ENCODE data around the gene AAGAB.
"Not testable (repeated sequence)": the region's sequence is repeated elsewhere in the genome, so short reads cannot be mapped to it uniquely, and the experiment has no call there.

AAGAB gene

DNA sequence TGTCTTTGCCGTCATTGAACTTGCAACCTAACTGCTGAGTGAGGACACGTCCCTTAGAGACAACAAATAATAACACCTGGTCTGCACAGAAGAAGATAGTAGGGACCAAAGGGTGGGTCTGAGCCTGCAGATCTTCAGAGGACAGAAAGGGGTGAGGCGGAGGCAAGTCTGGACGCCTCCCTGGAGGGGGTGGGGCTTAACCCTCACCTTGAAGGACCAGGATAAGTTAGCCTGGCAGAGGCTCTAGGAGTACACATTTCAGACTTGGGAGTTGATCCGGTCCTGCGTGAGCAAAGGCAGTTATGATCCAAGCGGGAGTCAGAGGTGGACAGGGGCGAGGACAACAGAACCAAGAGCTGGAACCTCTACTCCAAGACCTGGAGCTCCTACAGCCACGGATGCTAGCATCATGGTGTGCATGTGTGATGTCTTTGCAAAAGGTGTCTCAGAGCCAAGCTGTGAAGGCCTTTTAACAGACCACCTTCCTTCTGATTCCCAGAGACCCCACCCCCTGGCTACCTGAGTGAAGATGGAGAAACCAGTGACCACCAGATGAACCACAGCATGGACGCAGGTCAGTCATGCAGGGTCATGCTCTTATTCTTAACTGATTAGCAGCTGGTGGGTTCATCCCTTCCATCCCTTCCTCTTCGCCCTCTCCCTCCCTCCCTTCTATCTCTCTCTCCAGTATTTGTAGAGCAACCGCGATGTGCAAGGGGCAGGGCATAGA, 88.0 kb downstream of the AAGAB start:
- no peak for DNase-seq (ENCODE audit: low read depth in 1 of 2, low spot score in 1 of 2)
- no peak for TF ChIP-seq JUND (IDR thresholded peaks at IDR 0.05; ENCODE audit: low read depth)
- in situ Hi-C loops (cut with HindIII; ENCODE audit: low pct_unique_long_range_greater_than_20kb, low sequenced_read_pairs): no loop called here

DNA sequence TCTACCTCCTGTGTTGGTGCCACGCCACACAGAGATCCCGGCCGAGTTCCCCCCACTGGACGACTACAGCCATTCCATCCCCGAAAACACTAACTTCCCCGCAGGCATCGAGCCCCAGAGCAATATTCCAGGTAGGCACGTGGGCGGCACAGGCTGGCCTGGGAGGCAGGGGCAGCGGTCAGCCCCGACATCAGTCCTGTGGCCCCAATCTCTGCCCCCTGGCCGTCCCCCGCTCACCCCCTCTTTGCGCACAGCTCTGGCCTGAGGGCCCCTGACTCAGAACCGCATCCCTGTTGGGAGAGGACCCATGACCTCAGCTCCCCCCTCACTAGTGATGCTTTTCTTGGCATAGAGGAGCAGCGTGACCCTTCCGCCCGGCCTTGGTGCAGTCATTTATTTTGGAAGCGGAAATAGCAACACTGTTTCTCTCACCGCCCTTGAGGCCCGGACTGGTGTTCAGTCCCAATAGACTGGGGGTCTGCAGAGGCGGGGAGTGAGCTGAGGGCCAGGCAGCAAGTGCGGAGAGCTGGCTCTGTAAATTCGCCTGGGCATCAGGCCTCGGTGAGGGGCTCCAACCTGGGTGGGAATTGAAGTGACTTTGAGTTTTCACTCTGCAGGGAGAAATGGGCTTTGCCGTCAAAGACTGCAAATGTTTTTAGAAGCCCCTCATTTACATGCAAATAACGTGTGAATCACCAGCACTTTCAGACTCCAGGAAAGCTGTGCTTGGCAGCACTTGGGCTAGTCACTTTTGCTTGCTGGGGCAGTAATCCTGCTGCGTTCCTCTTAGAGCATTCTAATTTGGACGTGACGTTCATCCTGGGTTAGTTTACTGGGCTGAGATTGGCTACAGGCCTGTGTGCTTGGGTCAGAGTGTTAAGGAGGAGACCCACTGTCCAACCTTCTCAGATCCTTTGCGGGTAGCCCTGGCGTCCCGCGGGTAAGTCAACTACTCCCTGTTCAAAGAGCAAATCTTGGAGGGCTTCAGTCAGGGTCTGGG, 88.9 kb downstream of the AAGAB start:
- no peak for TF ChIP-seq JUND (IDR thresholded peaks at IDR 0.05; ENCODE audit: low read depth)
- in situ Hi-C loops (cut with HindIII; ENCODE audit: low pct_unique_long_range_greater_than_20kb, low sequenced_read_pairs): no loop called here
- DNase-seq (ENCODE audit: low read depth in 1 of 2, low spot score in 1 of 2): no peak

DNA sequence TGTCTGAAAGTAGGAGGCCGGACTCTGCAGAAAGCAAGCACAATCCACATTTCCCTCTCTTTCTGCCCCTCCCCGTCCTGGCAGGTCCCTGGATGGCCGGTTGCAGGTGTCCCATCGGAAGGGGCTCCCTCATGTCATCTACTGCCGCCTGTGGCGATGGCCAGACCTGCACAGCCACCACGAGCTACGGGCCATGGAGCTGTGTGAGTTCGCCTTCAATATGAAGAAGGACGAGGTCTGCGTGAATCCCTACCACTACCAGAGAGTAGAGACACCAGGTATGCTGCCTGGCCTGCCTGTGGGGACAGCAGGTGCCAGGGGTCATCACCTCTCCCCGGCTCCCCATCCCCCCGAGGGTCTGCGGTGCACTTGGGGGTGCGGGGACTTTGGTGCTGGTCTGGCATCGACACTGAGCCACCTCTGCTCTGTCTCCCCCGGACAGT, 89.6 kb downstream of the AAGAB start:
- no peak for DNase-seq (ENCODE audit: low read depth in 1 of 2, low spot score in 1 of 2)
- in situ Hi-C loops (cut with HindIII; ENCODE audit: low pct_unique_long_range_greater_than_20kb, low sequenced_read_pairs): no loop called here
- TF ChIP-seq JUND (IDR thresholded peaks at IDR 0.05; ENCODE audit: low read depth): no peak

DNA sequence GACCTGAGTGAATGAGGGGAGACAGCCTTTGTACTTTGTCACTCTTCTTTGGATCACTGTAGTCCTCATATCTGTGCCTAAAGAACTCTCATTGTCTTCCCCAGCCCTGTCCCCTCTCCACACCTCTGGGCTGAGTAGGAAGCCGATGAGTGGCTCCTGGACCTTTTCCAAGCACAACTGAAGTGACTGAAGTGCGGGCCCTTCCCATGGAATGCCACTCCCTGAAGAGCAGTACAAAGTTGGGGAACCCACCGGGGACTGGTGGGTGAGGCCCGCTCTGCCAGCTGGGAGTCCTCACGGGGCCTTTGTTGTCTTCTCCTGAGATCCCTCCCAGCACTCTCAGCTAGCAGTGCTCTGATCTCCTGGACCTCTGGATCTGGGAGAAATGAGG, 90.1 kb downstream of the AAGAB start:
- in situ Hi-C loops (cut with HindIII; ENCODE audit: low pct_unique_long_range_greater_than_20kb, low sequenced_read_pairs): no loop called here
- no peak for TF ChIP-seq JUND (IDR thresholded peaks at IDR 0.05; ENCODE audit: low read depth)
- DNase-seq (ENCODE audit: low read depth in 1 of 2, low spot score in 1 of 2): no peak

DNA sequence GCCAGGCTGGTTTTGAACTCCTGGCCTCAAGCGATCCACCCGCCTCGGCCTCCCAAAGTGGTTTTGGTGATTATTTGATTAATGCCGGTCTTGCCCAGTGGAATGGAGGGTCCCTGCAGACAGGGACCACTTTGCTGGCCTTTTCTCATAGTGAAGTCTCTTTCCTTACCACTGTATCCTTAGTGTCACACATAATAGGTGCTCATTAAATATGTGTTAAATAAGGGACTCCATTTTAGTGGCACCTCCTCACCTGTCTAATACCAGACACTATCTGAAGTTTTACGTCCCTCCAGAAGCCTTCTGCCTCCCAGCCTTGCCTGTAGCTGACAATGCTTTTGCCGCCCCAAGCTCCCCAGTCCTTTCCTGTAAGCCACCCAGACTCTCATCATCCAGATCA, 91.3 kb downstream of the AAGAB start:
- DNase-seq (ENCODE audit: low read depth in 1 of 2, low spot score in 1 of 2): no peak
- in situ Hi-C loops (cut with HindIII; ENCODE audit: low pct_unique_long_range_greater_than_20kb, low sequenced_read_pairs): no loop called here
- no peak for TF ChIP-seq JUND (IDR thresholded peaks at IDR 0.05; ENCODE audit: low read depth)

DNA sequence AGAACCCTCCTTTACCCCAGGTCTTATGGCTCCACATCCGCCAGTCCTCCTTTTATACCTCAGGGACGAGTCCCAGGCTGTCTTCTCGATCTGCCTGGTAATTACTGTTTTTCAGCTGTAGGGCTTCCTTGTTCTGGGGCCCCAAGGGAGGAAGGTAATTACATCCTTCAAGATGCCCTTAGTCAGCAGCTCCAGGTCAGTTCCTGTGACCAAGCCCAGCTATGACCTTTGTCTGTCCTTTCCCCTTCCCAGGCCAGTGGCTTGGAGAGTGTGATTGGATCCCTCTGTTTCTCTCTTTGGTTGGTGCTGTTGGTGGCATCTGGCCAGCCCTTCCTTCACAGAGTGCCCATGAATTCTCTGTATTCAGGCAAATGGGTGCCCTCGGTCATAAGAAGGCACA, 92.6 kb downstream of the AAGAB start:
- TF ChIP-seq JUND (IDR thresholded peaks at IDR 0.05; ENCODE audit: low read depth): no peak
- no peak for DNase-seq (ENCODE audit: low read depth in 1 of 2, low spot score in 1 of 2)
- in situ Hi-C loops (cut with HindIII; ENCODE audit: low pct_unique_long_range_greater_than_20kb, low sequenced_read_pairs): no loop called here

DNA sequence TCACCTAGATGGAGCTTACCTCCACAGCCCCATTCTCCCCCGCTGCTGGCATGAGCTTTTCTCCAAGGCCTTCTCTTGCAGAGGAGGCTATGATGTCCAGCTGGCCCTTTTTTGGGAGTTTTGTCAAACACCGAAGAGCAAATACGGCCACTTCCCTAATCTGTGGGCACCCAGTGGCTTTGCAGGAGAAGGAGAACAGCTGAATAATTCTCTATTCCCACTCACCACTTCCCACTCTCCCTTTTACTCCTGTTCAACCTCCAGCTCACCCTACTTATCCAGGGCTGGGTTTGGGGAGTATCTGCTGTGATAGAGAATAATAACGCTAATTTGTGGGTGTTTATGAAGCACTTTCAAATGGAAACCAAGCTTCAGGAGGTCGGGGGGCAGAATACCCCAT, 93.0 kb downstream of the AAGAB start:
- in situ Hi-C loops (cut with HindIII; ENCODE audit: low pct_unique_long_range_greater_than_20kb, low sequenced_read_pairs): no loop called here
- no peak for TF ChIP-seq JUND (IDR thresholded peaks at IDR 0.05; ENCODE audit: low read depth)
- DNase-seq (ENCODE audit: low read depth in 1 of 2, low spot score in 1 of 2): no peak

DNA sequence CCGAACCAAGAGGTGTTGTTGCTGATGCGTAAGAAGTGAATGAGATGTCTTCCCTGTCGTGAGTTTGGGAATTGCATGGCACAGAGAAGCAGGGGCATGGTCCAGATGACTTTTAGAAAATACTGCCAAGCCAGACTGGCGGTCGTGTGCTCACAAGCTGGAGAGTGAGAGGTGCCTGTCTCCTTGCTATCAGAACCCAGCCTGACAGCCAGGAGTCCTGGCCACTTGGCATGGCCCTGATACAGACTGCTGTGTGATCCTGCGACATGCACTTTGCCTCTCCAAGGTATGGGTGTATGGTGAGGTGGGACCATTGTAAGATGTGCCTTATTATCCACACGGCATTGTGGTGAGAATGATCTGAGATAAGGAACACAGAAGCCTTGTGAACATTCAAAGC, 96.1 kb downstream of the AAGAB start:
- in situ Hi-C loops (cut with HindIII; ENCODE audit: low pct_unique_long_range_greater_than_20kb, low sequenced_read_pairs): no loop called here
- no peak for TF ChIP-seq JUND (IDR thresholded peaks at IDR 0.05; ENCODE audit: low read depth)
- no peak for DNase-seq (ENCODE audit: low read depth in 1 of 2, low spot score in 1 of 2)

DNA sequence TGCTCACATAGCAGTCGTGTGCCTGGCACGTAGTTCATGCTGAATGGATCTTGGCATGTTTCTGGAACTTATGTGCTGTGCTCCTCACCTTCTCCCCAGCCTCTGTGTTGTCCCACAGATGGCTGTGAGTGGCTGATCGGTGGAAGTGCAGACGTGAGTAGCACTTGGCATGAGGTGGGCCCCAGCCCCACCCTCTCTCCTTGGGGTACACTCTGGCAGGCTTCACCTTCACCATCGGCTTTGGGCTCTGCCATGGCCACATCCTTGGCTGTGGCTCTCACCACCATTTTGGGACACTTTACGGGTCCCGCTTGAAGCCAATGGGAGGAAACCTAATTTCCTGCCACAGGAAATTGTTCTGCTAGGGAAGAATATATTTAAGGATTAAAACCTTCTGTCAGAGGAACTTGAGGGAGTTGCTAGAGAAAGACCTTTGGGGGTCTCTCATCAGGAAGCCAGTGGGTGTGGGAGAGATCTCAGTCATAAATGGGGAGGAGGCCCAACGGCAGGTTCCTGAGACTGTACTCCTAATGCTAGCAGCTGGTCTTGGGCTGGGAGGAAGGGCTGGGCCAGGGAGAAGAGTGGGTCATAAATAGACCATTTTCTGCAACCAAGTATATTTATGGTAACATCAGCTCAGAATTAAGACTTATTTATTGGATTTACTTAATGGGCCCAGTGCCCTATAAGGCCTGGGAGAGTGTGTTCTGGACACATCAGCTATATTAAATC, 96.8 kb downstream of the AAGAB start:
- in situ Hi-C loops (cut with HindIII; ENCODE audit: low pct_unique_long_range_greater_than_20kb, low sequenced_read_pairs): no loop called here
- TF ChIP-seq JUND (IDR thresholded peaks at IDR 0.05; ENCODE audit: low read depth): no peak
- no peak for DNase-seq (ENCODE audit: low read depth in 1 of 2, low spot score in 1 of 2)

DNA sequence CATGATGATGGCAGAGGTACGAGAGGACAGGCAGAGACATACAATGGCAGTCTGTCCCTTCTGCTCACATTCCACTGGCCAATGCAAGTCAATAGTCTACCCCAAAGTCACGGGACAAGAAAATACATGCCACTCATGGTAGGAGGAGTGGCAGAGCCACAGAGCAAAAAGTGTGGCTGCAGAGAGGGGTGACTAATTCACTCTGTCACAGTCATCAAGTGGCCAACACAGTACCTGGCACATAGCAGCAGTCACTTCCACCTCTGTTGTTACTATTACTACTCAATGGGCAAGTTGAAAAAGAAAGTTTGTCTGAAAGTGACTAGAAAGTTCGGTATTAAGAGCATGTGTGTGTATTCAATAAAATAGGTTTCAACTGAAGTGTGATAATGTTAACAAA, 97.6 kb downstream of the AAGAB start:
- no peak for TF ChIP-seq JUND (IDR thresholded peaks at IDR 0.05; ENCODE audit: low read depth)
- no peak for DNase-seq (ENCODE audit: low read depth in 1 of 2, low spot score in 1 of 2)
- in situ Hi-C loops (cut with HindIII; ENCODE audit: low pct_unique_long_range_greater_than_20kb, low sequenced_read_pairs): no loop called here

DNA sequence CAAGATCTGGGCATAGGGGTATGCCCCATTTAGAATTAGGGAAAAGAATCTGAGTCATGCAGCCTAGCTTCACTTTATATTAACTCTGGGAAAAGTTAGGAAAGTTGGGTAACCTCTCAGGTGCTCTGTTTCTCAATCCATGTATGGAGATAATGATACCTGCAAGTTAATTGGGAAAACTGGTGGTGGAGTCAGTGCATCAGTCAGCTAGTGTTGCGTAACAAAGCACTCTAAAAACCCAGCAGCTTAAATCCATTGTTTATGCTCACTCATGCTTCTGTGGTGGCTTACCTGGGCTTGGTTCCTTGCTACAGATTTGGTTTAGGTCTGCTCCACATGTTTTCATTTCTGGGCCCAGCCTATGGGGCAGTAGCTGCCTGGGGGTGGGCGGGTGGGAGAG, 98.0 kb downstream of the AAGAB start:
- no peak for DNase-seq (ENCODE audit: low read depth in 1 of 2, low spot score in 1 of 2)
- in situ Hi-C loops (cut with HindIII; ENCODE audit: low pct_unique_long_range_greater_than_20kb, low sequenced_read_pairs): no loop called here
- TF ChIP-seq JUND (IDR thresholded peaks at IDR 0.05; ENCODE audit: low read depth): no peak

DNA sequence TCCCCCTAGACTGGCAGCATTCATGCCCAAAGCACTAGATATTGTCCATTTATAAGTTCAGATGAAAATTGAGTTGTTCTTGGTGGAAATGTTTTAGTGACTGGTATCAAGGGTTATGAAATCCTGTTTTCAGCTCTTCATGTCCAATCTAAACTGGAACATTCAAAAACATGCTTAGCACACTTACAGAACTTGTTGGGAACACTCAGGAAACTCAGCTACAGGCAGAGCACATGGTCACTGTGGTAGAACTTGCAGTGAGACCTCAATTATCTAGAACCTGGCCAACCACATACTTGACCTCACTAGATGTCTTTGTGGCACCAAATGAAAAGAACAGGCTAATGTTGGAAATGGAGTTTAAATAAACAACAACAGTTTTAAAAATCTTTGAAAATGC, 100.2 kb downstream of the AAGAB start:
- TF ChIP-seq JUND (IDR thresholded peaks at IDR 0.05; ENCODE audit: low read depth): no peak
- no peak for DNase-seq (ENCODE audit: low read depth in 1 of 2, low spot score in 1 of 2)
- in situ Hi-C loops (cut with HindIII; ENCODE audit: low pct_unique_long_range_greater_than_20kb, low sequenced_read_pairs): no loop called here

DNA sequence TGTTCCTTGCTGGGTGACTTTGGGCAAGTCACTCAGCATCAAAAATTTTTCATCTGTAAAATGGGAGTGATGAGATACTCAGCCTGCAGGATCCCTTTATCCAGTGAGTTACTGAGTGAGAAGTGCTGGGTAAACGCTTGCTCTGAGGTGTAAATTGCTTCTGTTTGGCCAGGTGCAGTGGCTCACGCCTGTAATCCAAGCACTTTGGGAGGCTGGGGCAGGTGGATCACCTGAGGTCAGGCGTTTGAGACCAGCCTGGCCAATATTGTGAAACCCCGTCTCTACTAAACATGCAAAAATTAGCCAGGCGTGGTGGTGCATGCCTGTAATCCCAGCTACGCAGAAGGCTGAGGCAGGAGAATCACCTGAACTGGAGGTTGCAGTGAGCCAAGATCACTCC, 101.4 kb downstream of the AAGAB start:
- DNase-seq (ENCODE audit: low read depth in 1 of 2, low spot score in 1 of 2); in situ Hi-C loops (cut with HindIII; ENCODE audit: low pct_unique_long_range_greater_than_20kb, low sequenced_read_pairs): not testable (repeated sequence)

All from T47D (cell line).